DND-41 (cell line): ENCODE data around the gene RHOA.

Experiments used
- ATAC-seq: fragments of 200-7000 bp; cut with Tn5 transposase; 3 replicates; pipeline ENCODE4 v1.9.1; 2021; ENCODE audit warnings: low read depth; ENCODE audit not compliant: insufficient read depth
- DNase-seq: peaks from one replicate; pipeline ENCODE4 v3.0.0-alpha.2; 2020
- H2AFZ ChIP-seq: 2 replicates; pipeline ENCODE4 v1.6.0; 2012; ENCODE audit warnings: low read depth, low read length
- H3K27ac ChIP-seq: 2 replicates; pipeline ENCODE4 v1.5.1; 2012; ENCODE audit warnings: low read length, inconsistent platforms
- H3K27me3 ChIP-seq: fragments of 200-600 bp; sonication (generic); 2 replicates; pipeline ENCODE4 v1.6.0; 2012; ENCODE audit warnings: low read length, mild to moderate bottlenecking, inconsistent platforms; ENCODE audit not compliant: insufficient read depth, poor library complexity
- H3K36me3 ChIP-seq: 2 replicates; pipeline ENCODE4 v1.5.1; 2012; ENCODE audit warnings: low read length, inconsistent platforms; ENCODE audit not compliant: insufficient read depth
- H3K4me1 ChIP-seq: 2 replicates; pipeline ENCODE4 v1.5.1; 2012; ENCODE audit warnings: mild to moderate bottlenecking, low read length; ENCODE audit not compliant: insufficient read depth
- H3K4me2 ChIP-seq: 2 replicates; pipeline ENCODE4 v1.6.0; 2012; ENCODE audit warnings: mild to moderate bottlenecking, moderate library complexity, low read length, inconsistent platforms; ENCODE audit not compliant: insufficient read depth
- H3K4me3 ChIP-seq, 2 experiments: fragments of 200-600 bp in 1 of 2; shearing (Covaris generic) in 1 of 2; 2 replicates each; pipeline ENCODE4 v1.5.1; 2012 to 2016; ENCODE audit warnings: inconsistent platforms in 2 of 2, low read length in 2 of 2, mild to moderate bottlenecking in 2 of 2, low read depth in 1 of 2, moderate library complexity in 1 of 2
- H3K79me2 ChIP-seq: 2 replicates; pipeline ENCODE4 v1.6.0; 2012; ENCODE audit warnings: low read length, inconsistent platforms; ENCODE audit not compliant: insufficient read depth
- H3K9ac ChIP-seq: 2 replicates; pipeline ENCODE4 v1.6.0; 2012; ENCODE audit warnings: low read depth, mild to moderate bottlenecking, inconsistent platforms, low read length, moderate library complexity
- H3K9me3 ChIP-seq: 2 replicates; pipeline ENCODE4 v1.5.1; 2012; ENCODE audit warnings: low read length, moderate library complexity, mild to moderate bottlenecking, inconsistent platforms; ENCODE audit not compliant: insufficient read depth, severe bottlenecking
- H4K20me1 ChIP-seq: 2 replicates; pipeline ENCODE4 v1.6.0; 2012; ENCODE audit warnings: low read length; ENCODE audit not compliant: insufficient read depth
- CTCF ChIP-seq: IDR thresholded peaks from 2 replicates; pipeline ENCODE4 v1.5.1; 2012; ENCODE audit warnings: borderline replicate concordance, low read length, moderate library complexity, mild to moderate bottlenecking; ENCODE audit not compliant: poor library complexity, severe bottlenecking; ENCODE audit errors: extremely low read depth
- EZH2 ChIP-seq: IDR thresholded peaks from 3 replicates; pipeline ENCODE4 v1.6.1; 2012; ENCODE audit warnings: borderline replicate concordance, low read depth, mild to moderate bottlenecking, moderate library complexity, low read length, inconsistent platforms; ENCODE audit not compliant: severe bottlenecking

RHOA gene

GRCh38 chr3:49377483-49377882 is 34.3 kb downstream of the RHOA start:
- peaks cover 100% of the 10 kb centered on the region for H3K79me2 ChIP-seq
- H3K9me3 ChIP-seq = no peaks in the 10 kb centered on the region
- peaks cover 97% of the 10 kb centered on the region for H4K20me1 ChIP-seq
- no peak overlapping the region for H3K4me3 ChIP-seq
- no peak for TF ChIP-seq EZH2
- TF ChIP-seq CTCF = no peak
- no peak overlapping the region for H3K4me2 ChIP-seq
- peaks cover 35% of the 10 kb centered on the region for H3K36me3 ChIP-seq
- H3K9ac ChIP-seq = no peak overlapping the region
- H3K27me3 ChIP-seq = no peaks in the 10 kb centered on the region
- H3K4me1 ChIP-seq = peaks cover 20% of the 10 kb centered on the region
- H2AFZ ChIP-seq = no peak overlapping the region
- peak overlapping the region; percentile 54; the same call in 1 of the 2 replicates for H3K27ac ChIP-seq
- ATAC-seq (peak; percentile 87), DNase-seq (peak; percentile 76)

- Histone ChIP-seq H3K9me3 (no peaks in the 10 kb centered on the region), H4K20me1 (peaks cover 78% of the 10 kb centered on the region), H3K4me3 (no peak overlapping the region), H2AFZ (no peak overlapping the region), H3K9ac (no peak overlapping the region), H3K36me3 (peaks cover 86% of the 10 kb centered on the region), H3K4me2 (no peak overlapping the region), H3K4me1 (no peaks in the 10 kb centered on the region), H3K27ac (no peak overlapping the region), H3K27me3 (no peaks in the 10 kb centered on the region), H3K79me2 (peaks cover 96% of the 10 kb centered on the region)
- TF ChIP-seq EZH2 (no peak), CTCF (no peak)
- DNase-seq = no peak
- no peak for ATAC-seq
These were observed 39.8 kb downstream of the RHOA start for GRCh38 chr3:49371946-49372345.

- H3K27me3 ChIP-seq = no peaks in the 10 kb centered on the region
- peaks cover 96% of the 10 kb centered on the region for H3K79me2 ChIP-seq
- no peaks in the 10 kb centered on the region for H3K4me1 ChIP-seq
- no peak overlapping the region for H3K27ac ChIP-seq
- no peak overlapping the region for H3K4me3 ChIP-seq
- H3K4me2 ChIP-seq = no peak overlapping the region
- H3K9me3 ChIP-seq = no peaks in the 10 kb centered on the region
- no peak overlapping the region for H3K9ac ChIP-seq
- H4K20me1 ChIP-seq = peaks cover 71% of the 10 kb centered on the region
- H2AFZ ChIP-seq = no peak overlapping the region
- TF ChIP-seq EZH2 (no peak), CTCF (no peak)
- H3K36me3 ChIP-seq = peaks cover 95% of the 10 kb centered on the region
- no peak for DNase-seq
- no peak for ATAC-seq
These were observed 41.0 kb downstream of the RHOA start for GRCh38 chr3:49370585-49371290.
